IMR-90 (cell line): ENCODE results near the gene TSPAN17. TPM values are rescaled to one million over a fixed set of nuclear protein-coding genes. Genes with fewer than 3 reads are reported as not detected.

Source experiments
- ATAC-seq: fragments of 200-7000 bp; cut with Tn5 transposase; 2 replicates; pipeline ENCODE4 v1.9.1; 2020; ENCODE audit warnings: low read depth, mild to moderate bottlenecking, moderate library complexity
- BruUV-seq: library from RNA; stranded (reverse); fragments of 400-500 nt; replicated peaks from 2 replicates; lab custom pipeline; 2021; lab: Mats Ljungman, UMichigan
- CTCF ChIA-PET: fragments of 300-600 bp; formaldehyde crosslinking; extraction: SDS; loops from one replicate; lab custom pipeline; 2021; ENCODE audit warnings: antibody characterized with exemption; lab: Yijun Ruan, JAX
- POLR2A ChIA-PET: fragments of 300-600 bp; sonication (Branson Sonifier 250); formaldehyde crosslinking; loops from one replicate; lab custom pipeline; 2022; ENCODE audit warnings: antibody characterized with exemption; ENCODE audit not compliant: unreplicated experiment; lab: Charles Lee
- DNase-seq: peaks from one replicate; pipeline ENCODE4 v3.0.0; 2013
- H2AFZ ChIP-seq: replicated peaks from 2 replicates; pipeline ENCODE3; 2013; ENCODE audit warnings: low read length, mild to moderate bottlenecking; ENCODE audit not compliant: poor library complexity
- H2AK5ac ChIP-seq: 2 replicates; pipeline ENCODE4 v1.6.1; 2013; ENCODE audit warnings: low read depth, low read length, inconsistent platforms
- H2AK9ac ChIP-seq: replicated peaks from 2 replicates; pipeline ENCODE3; 2013; ENCODE audit warnings: mild to moderate bottlenecking, low read depth, low read length, moderate library complexity; ENCODE audit not compliant: poor library complexity
- H2BK120ac ChIP-seq: 2 replicates; pipeline ENCODE4 v1.6.1; 2013; ENCODE audit warnings: low read depth, low read length, inconsistent platforms
- H2BK15ac ChIP-seq: 3 replicates; pipeline ENCODE4 v1.6.1; 2013; ENCODE audit warnings: low read depth, low read length, inconsistent platforms
- H2BK20ac ChIP-seq: 2 replicates; pipeline ENCODE4 v1.6.1; 2013; ENCODE audit warnings: low read depth, mild to moderate bottlenecking, inconsistent platforms, low read length, moderate library complexity
- H2BK5ac ChIP-seq: 2 replicates; pipeline ENCODE4 v1.6.1; 2013; ENCODE audit warnings: mild to moderate bottlenecking, low read depth, low read length, inconsistent platforms; ENCODE audit not compliant: poor library complexity, severe bottlenecking
- H3K14ac ChIP-seq: replicated peaks from 2 replicates; pipeline ENCODE4 v1.6.1; 2013; ENCODE audit warnings: low read depth, low read length, inconsistent platforms
- H3K18ac ChIP-seq: 2 replicates; pipeline ENCODE4 v1.6.1; 2013; ENCODE audit warnings: low read depth, low read length, control low read depth
- H3K23ac ChIP-seq: 2 replicates; pipeline ENCODE4 v1.6.1; 2013; ENCODE audit warnings: low read depth, low read length, inconsistent platforms
- H3K27ac ChIP-seq: 2 replicates; pipeline ENCODE4 v1.5.1; 2013; ENCODE audit warnings: mild to moderate bottlenecking, control low read depth, low read length; ENCODE audit not compliant: insufficient read depth
- H3K27me3 ChIP-seq: 2 replicates; pipeline ENCODE4 v1.6.1; 2013; ENCODE audit warnings: low read length; ENCODE audit not compliant: control insufficient read depth, insufficient read depth
- H3K36me3 ChIP-seq: 2 replicates; pipeline ENCODE4 v1.6.1; 2013; ENCODE audit warnings: low read length, mixed read lengths; ENCODE audit not compliant: control insufficient read depth, insufficient read depth
- H3K4ac ChIP-seq: 2 replicates; pipeline ENCODE4 v1.6.1; 2013; ENCODE audit warnings: low read depth, low read length, inconsistent platforms
- H3K4me1 ChIP-seq: 2 replicates; pipeline ENCODE4 v1.6.1; 2013; ENCODE audit warnings: low read length, mixed read lengths; ENCODE audit not compliant: control insufficient read depth, insufficient read depth
- H3K4me2 ChIP-seq: 2 replicates; pipeline ENCODE4 v1.6.1; 2013; ENCODE audit warnings: low read depth, mild to moderate bottlenecking, control low read depth, low read length, moderate library complexity
- H3K4me3 ChIP-seq: 2 replicates; pipeline ENCODE4 v1.5.1; 2013; ENCODE audit warnings: low read depth, mild to moderate bottlenecking, control low read depth, low read length, moderate library complexity; ENCODE audit not compliant: insufficient read depth
- H3K56ac ChIP-seq: 2 replicates; pipeline ENCODE4 v1.6.1; 2013; ENCODE audit warnings: low read length, inconsistent platforms; ENCODE audit not compliant: insufficient read depth; ENCODE audit errors: extremely low read depth
- H3K79me1 ChIP-seq, 2 experiments: 2 replicates each; pipeline ENCODE4 v1.6.1; 2013; ENCODE audit warnings: low read length in 2 of 2, inconsistent platforms in 1 of 2, low read depth in 1 of 2
- H3K9ac ChIP-seq: 2 replicates; pipeline ENCODE4 v1.6.1; 2013; ENCODE audit warnings: low read depth, low read length, control low read depth
- H3K9me1 ChIP-seq: 2 replicates; pipeline ENCODE4 v1.6.1; 2013; ENCODE audit warnings: low read length, inconsistent platforms; ENCODE audit not compliant: insufficient read depth
- H3K9me3 ChIP-seq: 2 replicates; pipeline ENCODE4 v1.6.1; 2013; ENCODE audit warnings: low read length; ENCODE audit not compliant: control insufficient read depth, insufficient read depth
- H4K20me1 ChIP-seq: 2 replicates; pipeline ENCODE4 v1.6.1; 2013; ENCODE audit warnings: low read length, inconsistent platforms; ENCODE audit not compliant: insufficient read depth
- H4K5ac ChIP-seq: 2 replicates; pipeline ENCODE4 v1.6.1; 2013; ENCODE audit warnings: mild to moderate bottlenecking, low read depth, low read length, control low read depth
- H4K8ac ChIP-seq, 2 experiments: 2 replicates each; pipeline ENCODE4 v1.6.1; 2013; ENCODE audit warnings: low read depth in 2 of 2, low read length in 2 of 2, control low read depth in 1 of 2, inconsistent platforms in 1 of 2
- H4K91ac ChIP-seq: 2 replicates; pipeline ENCODE4 v1.6.1; 2013; ENCODE audit warnings: low read depth, low read length, inconsistent platforms; ENCODE audit not compliant: insufficient read depth
- MAFK ChIP-seq: IDR thresholded peaks from 2 replicates; pipeline ENCODE4 v1.6.1; 2012; ENCODE audit warnings: low read depth, low read length, improper control_type of control experiment
- RAD21 ChIP-seq: IDR thresholded peaks from 2 replicates; pipeline ENCODE4 v1.6.1; 2012; ENCODE audit warnings: low read length, improper control_type of control experiment
- SMC3 ChIP-seq: fragments of 150-350 bp; IDR thresholded peaks from 2 replicates; pipeline ENCODE4 v1.6.1; 2016; ENCODE audit warnings: low read depth, mild to moderate bottlenecking, antibody characterized with exemption, low read length, moderate library complexity
- WGBS, 2 experiments: methylation state at CpG; one replicate each; pipeline versions ENCODE4 v1.1.5 to v1.1.7; 2013; ENCODE audit warnings: missing lambda C conversion rate in 2 of 2; ENCODE audit not compliant: insufficient read length in 1 of 2; ENCODE audit errors: extremely low coverage in 2 of 2; 5-methylcytosine and 5-hydroxymethylcytosine counted together
- dilution Hi-C: fragments of 300-500 bp; cut with HindIII; formaldehyde crosslinking; loops from one replicate; pipeline ENCODE4 v1.14.3; 2018; ENCODE audit warnings: low sequenced_read_pairs; ENCODE audit not compliant: unreplicated experiment
- in situ Hi-C: fragments of 300-500 bp; cut with MboI; formaldehyde crosslinking; loops from 3 replicates; pipeline ENCODE4 v1.14.3; 2019; ENCODE audit warnings: low sequenced_read_pairs, inconsistent platforms, mixed read lengths
- intact Hi-C: fragments of 100-400 bp; cut with micrococcal nuclease; formaldehyde crosslinking; loops from 2 replicates; pipeline ENCODE4 v1.10.0; 2022
- polyA plus RNA-seq, 3 experiments: library from polyadenylated mRNA; depleted of rRNA; stranded (reverse); fragments of >200 nt; gene quantifications; 2 replicates each; pipeline ENCODE4 v1.2.3, GENCODE V29; 2012; ENCODE audit warnings: low replicate concordance in 1 of 3
- total RNA-seq: library from RNA; depleted of rRNA; stranded (reverse); fragments of >200 nt; gene quantifications from 2 replicates; pipeline ENCODE4 v1.2.3, GENCODE V29; 2012
- TF ChIP-seq, protein P1 (sequence below): fragments of 150-350 bp; IDR thresholded peaks from 2 replicates; pipeline ENCODE4 v1.6.1; 2016; ENCODE audit warnings: low read depth, mild to moderate bottlenecking, low read length, moderate library complexity, borderline replicate concordance

The TSPAN17 gene
- total and polyA plus RNA-seq, 2 of the 4 experiments (the other 2 are of a cell fraction), result 34.2 to 41.6 TPM

DNA sequence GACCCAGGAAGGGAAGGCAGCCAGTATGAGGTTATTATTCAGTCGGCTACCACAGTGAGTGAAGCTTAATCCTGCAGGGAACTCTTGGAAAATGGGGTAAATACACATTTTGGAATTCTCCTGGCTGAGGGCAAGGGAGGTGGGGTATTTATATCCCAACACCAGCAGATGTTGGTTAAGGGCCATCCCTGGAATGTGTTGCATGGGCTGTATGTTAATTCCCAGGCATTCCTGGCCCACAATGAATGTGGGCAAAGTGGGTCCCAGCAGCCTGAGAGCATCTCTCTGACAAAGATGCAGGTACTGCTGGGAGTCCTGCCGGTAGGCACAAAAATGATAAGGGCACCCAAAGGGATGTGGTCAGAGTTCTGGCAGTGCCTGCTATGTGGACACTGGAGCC lies 34.4 kb upstream of the TSPAN17 start:
- no peak for DNase-seq
- Histone ChIP-seq H3K14ac (no peak overlapping the region), H3K27ac (no peak overlapping the region), H2AK9ac (no peak overlapping the region), H2BK20ac (no peak overlapping the region; the same call in 1 of the 2 replicates), H2BK120ac (no peak overlapping the region; the same call in 1 of the 2 replicates), H2AK5ac (peak overlapping the region; percentile 8; the same call in 1 of the 2 replicates), H3K4me1 (peaks cover 28% of the 10 kb centered on the region), H3K4ac (no peak overlapping the region), H4K5ac (no peak overlapping the region), H2AFZ (no peak overlapping the region), H2BK15ac (no peak overlapping the region), H3K4me3 (no peak overlapping the region), H3K4me2 (no peak overlapping the region), H3K79me1 (peaks cover 4 to 19% of the 10 kb centered on the region in 2 experiments; a peak in 3 of 4 replicates), H3K9me1 (peaks cover 36% of the 10 kb centered on the region), H2BK5ac (no peak overlapping the region), H3K23ac (no peak overlapping the region), H4K91ac (no peak overlapping the region), H3K18ac (no peak overlapping the region), H3K36me3 (no peaks in the 10 kb centered on the region), H3K27me3 (no peaks in the 10 kb centered on the region), H3K9ac (no peak overlapping the region), H3K56ac (no peak overlapping the region), H4K8ac (no peak overlapping the region), H3K9me3 (no peaks in the 10 kb centered on the region), H4K20me1 (peaks cover 14% of the 10 kb centered on the region)
- TF ChIP-seq RAD21 (no peak), MAFK (no peak), SMC3 (no peak)
- TF ChIP-seq, protein P1, sequence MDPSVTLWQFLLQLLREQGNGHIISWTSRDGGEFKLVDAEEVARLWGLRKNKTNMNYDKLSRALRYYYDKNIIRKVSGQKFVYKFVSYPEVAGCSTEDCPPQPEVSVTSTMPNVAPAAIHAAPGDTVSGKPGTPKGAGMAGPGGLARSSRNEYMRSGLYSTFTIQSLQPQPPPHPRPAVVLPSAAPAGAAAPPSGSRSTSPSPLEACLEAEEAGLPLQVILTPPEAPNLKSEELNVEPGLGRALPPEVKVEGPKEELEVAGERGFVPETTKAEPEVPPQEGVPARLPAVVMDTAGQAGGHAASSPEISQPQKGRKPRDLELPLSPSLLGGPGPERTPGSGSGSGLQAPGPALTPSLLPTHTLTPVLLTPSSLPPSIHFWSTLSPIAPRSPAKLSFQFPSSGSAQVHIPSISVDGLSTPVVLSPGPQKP, result no peak
- dilution Hi-C loops, result no loop called here
- CTCF ChIA-PET, result no interaction called here
- no peak for ATAC-seq
- POLR2A ChIA-PET, result no interaction called here
- WGBS, 2 experiments, result 83% methylated on average over 1 of the region's 2 CpGs; no CpG with 5 or more reads in 1 of the 2 experiments
- no TSS peak for BruUV-seq
- in situ Hi-C loops, result no loop called here
- intact Hi-C loops, result no loop called here
